Loucy (cell line): Measurements from ENCODE around the gene ACRBP.

Experiments used
- H2AFZ ChIP-seq: fragments of 200-600 bp; sonication (generic); 2 replicates; pipeline ENCODE4 v1.6.0; 2016; ENCODE audit warnings: antibody characterized with exemption, mild to moderate bottlenecking, low read length, moderate library complexity
- H3F3A ChIP-seq: fragments of 200-600 bp; 2 replicates; pipeline ENCODE4 v1.6.0; 2016; ENCODE audit warnings: antibody characterized with exemption, low read depth, mild to moderate bottlenecking
- H3K27me3 ChIP-seq: fragments of 200-600 bp; sonication (generic); 2 replicates; pipeline ENCODE4 v1.6.1; 2014; ENCODE audit warnings: low read length, mild to moderate bottlenecking; ENCODE audit not compliant: insufficient read depth, poor library complexity, severe bottlenecking
- H3K36me3 ChIP-seq: fragments of 200-600 bp; sonication (generic); 2 replicates; pipeline ENCODE4 v1.6.1; 2016; ENCODE audit warnings: low read length; ENCODE audit not compliant: insufficient read depth
- H3K4me1 ChIP-seq: fragments of 200-600 bp; sonication (generic); 2 replicates; pipeline ENCODE4 v1.5.1; 2014; ENCODE audit warnings: low read length, mild to moderate bottlenecking; ENCODE audit not compliant: insufficient read depth, poor library complexity, severe bottlenecking
- H3K4me2 ChIP-seq: fragments of 200-600 bp; sonication (generic); 2 replicates; pipeline ENCODE4 v1.6.0; 2014; ENCODE audit warnings: antibody characterized with exemption, low read length, low read depth, mild to moderate bottlenecking; ENCODE audit not compliant: poor library complexity, severe bottlenecking
- H3K4me3 ChIP-seq: fragments of 200-600 bp; sonication (generic); 2 replicates; pipeline ENCODE4 v1.5.1; 2014; ENCODE audit warnings: low read length, mild to moderate bottlenecking, mixed read lengths; ENCODE audit not compliant: poor library complexity, severe bottlenecking
- H3K79me2 ChIP-seq: fragments of 200-600 bp; sonication (generic); 2 replicates; pipeline ENCODE4 v1.6.1; 2014; ENCODE audit warnings: low read length; ENCODE audit not compliant: insufficient read depth
- H3K9ac ChIP-seq: fragments of 200-600 bp; sonication (generic); 2 replicates; pipeline ENCODE4 v1.6.0; 2014; ENCODE audit warnings: mild to moderate bottlenecking, low read depth, low read length, moderate library complexity; ENCODE audit not compliant: poor library complexity, severe bottlenecking
- H3K9me2 ChIP-seq: fragments of 200-600 bp; sonication (generic); replicated peaks from 2 replicates; pipeline ENCODE4 v1.6.1; 2016; ENCODE audit warnings: low read depth, low read length, mixed read lengths
- H3K9me3 ChIP-seq: fragments of 200-600 bp; sonication (generic); 2 replicates; pipeline ENCODE4 v1.6.1; 2014; ENCODE audit warnings: mild to moderate bottlenecking, antibody characterized with exemption, low read length, low read depth; ENCODE audit not compliant: insufficient read depth
- H4K20me1 ChIP-seq: fragments of 200-600 bp; sonication (generic); 2 replicates; pipeline ENCODE4 v1.6.0; 2014; ENCODE audit warnings: antibody characterized with exemption, low read length, mild to moderate bottlenecking; ENCODE audit not compliant: insufficient read depth, poor library complexity, severe bottlenecking
- EZH2phosphoT487 ChIP-seq: fragments of 200-600 bp; IDR thresholded peaks from 2 replicates; pipeline ENCODE4 v1.6.1; 2018; ENCODE audit warnings: antibody characterized with exemption, mild to moderate bottlenecking, moderate library complexity, borderline replicate concordance
- TF ChIP-seq, protein P1 (sequence below): fragments of 200-600 bp; sonication (generic); conservative IDR thresholded peaks from 2 replicates; pipeline ENCODE4 v1.5.1; 2014; ENCODE audit warnings: mild to moderate bottlenecking, antibody characterized with exemption, low read length

Gene ACRBP

GRCh38 chr12:6608592-6609281 lies 38.5 kb downstream of the ACRBP start:
- Histone ChIP-seq H3K9ac (no peak overlapping the region), H3K9me2 (no peaks in the 10 kb centered on the region), H3K36me3 (no peaks in the 10 kb centered on the region), H4K20me1 (peaks cover 31% of the 10 kb centered on the region), H2AFZ (no peak overlapping the region), H3K4me3 (no peak overlapping the region), H3K79me2 (peaks cover 32% of the 10 kb centered on the region), H3K4me2 (peak overlapping the region; percentile 78), H3K4me1 (peaks cover 59% of the 10 kb centered on the region), H3K27me3 (no peaks in the 10 kb centered on the region), H3F3A (peaks cover 42% of the 10 kb centered on the region), H3K9me3 (no peaks in the 10 kb centered on the region)
- TF ChIP-seq, protein P1, sequence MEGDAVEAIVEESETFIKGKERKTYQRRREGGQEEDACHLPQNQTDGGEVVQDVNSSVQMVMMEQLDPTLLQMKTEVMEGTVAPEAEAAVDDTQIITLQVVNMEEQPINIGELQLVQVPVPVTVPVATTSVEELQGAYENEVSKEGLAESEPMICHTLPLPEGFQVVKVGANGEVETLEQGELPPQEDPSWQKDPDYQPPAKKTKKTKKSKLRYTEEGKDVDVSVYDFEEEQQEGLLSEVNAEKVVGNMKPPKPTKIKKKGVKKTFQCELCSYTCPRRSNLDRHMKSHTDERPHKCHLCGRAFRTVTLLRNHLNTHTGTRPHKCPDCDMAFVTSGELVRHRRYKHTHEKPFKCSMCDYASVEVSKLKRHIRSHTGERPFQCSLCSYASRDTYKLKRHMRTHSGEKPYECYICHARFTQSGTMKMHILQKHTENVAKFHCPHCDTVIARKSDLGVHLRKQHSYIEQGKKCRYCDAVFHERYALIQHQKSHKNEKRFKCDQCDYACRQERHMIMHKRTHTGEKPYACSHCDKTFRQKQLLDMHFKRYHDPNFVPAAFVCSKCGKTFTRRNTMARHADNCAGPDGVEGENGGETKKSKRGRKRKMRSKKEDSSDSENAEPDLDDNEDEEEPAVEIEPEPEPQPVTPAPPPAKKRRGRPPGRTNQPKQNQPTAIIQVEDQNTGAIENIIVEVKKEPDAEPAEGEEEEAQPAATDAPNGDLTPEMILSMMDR, result no peak
- TF ChIP-seq EZH2phosphoT487, result no peak

- no peaks in the 10 kb centered on the region for H3K36me3 ChIP-seq
- TF ChIP-seq, protein P1, result no peak
- TF ChIP-seq EZH2phosphoT487, result no peak
- peak overlapping the region; percentile 96 for H3K9ac ChIP-seq
- H3K4me2 ChIP-seq, result peak overlapping the region; percentile 78
- H3K4me1 ChIP-seq, result peaks cover 61% of the 10 kb centered on the region
- H3K4me3 ChIP-seq, result peak overlapping the region; percentile 98
- peaks cover 38% of the 10 kb centered on the region for H3F3A ChIP-seq
- H3K9me3 ChIP-seq, result no peaks in the 10 kb centered on the region
- peaks cover 39% of the 10 kb centered on the region for H3K79me2 ChIP-seq
- no peaks in the 10 kb centered on the region for H3K9me2 ChIP-seq
- no peaks in the 10 kb centered on the region for H3K27me3 ChIP-seq
- H2AFZ ChIP-seq, result no peak overlapping the region
- peaks cover 39% of the 10 kb centered on the region for H4K20me1 ChIP-seq
These were observed 39.3 kb downstream of the ACRBP start for GRCh38 chr12:6607751-6608591.

DNA sequence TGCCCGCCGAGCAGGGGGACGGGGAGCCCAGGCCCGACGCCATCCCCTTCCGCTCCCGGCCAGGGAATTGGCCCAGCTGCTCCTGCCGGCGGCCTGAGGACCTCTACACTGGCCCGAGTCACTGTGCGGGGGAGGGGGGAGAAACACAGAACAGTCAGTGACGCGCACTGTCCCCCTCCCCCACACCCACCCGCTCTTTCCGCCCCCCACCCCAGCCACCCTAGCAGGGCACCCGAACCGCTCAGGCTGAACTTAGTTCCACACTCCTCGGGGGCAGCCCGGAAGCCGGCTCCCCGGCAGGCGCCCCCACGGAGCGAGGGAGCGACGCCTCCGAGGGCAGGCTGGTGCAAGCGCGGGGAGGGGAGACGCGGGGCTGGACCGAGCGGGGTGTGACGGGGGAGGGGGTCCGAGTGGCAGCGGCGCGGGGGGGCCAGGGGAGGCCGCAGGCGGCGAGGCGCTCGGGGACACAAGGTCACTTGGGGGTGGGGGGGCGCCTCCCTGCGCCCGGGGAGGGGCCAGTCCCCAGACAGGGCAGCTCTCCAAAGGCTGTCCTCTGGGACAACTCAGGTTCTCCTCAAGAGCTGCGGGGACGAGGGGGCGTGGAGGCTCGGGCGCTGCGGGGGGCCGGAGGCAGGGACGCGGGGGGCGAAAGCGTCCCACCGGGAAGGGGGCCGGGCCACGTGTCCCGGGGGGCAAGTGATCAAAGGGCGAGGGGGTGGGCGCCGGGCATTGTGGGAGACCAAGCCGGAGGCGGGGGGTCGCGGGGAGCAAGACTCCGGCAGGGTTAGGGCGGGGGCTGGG lies 40.7 kb downstream of the ACRBP start:
- TF ChIP-seq, protein P1, result no peak
- TF ChIP-seq EZH2phosphoT487, result no peak
- no peak overlapping the region for H2AFZ ChIP-seq
- peak overlapping the region; percentile 96 for H3K9ac ChIP-seq
- peaks cover 60% of the 10 kb centered on the region for H3K4me1 ChIP-seq
- H3K27me3 ChIP-seq, result no peaks in the 10 kb centered on the region
- H3K79me2 ChIP-seq, result peaks cover 54% of the 10 kb centered on the region
- H4K20me1 ChIP-seq, result peaks cover 53% of the 10 kb centered on the region
- peaks cover 25% of the 10 kb centered on the region for H3F3A ChIP-seq
- H3K9me3 ChIP-seq, result no peaks in the 10 kb centered on the region
- peak overlapping the region; percentile 98 for H3K4me3 ChIP-seq
- H3K36me3 ChIP-seq, result peaks cover 13% of the 10 kb centered on the region
- H3K9me2 ChIP-seq, result no peaks in the 10 kb centered on the region
- peak overlapping the region; percentile 78 for H3K4me2 ChIP-seq
